CD4-positive, alpha-beta memory T cell (primary cell): ENCODE measurements around the gene GPC6. TPM values are rescaled to one million over a fixed set of nuclear protein-coding genes. Genes with fewer than 3 reads are reported as not detected.

ENCODE experiments used
- CTCF ChIA-PET: fragments of 350-600 bp; sonication (Branson Sonifier 250); formaldehyde crosslinking; loops from one replicate; lab custom pipeline; 2021; ENCODE audit warnings: inconsistent platforms; ENCODE audit not compliant: partially characterized antibody; lab: Charles Lee
- POLR2A ChIA-PET: fragments of 350-600 bp; sonication (Branson Sonifier 250); formaldehyde crosslinking; loops from one replicate; lab custom pipeline; 2021; ENCODE audit not compliant: partially characterized antibody; lab: Charles Lee
- DNase-seq, 5 donors: peaks; one replicate each; pipeline versions ENCODE4 v3.0.0 to v3.0.0-alpha.2; 2020 to 2022; ENCODE audit warnings: mixed read lengths in 1 of 5
- H3K27ac ChIP-seq: one replicate; pipeline ENCODE4 v1.7.0; 2013; ENCODE audit warnings: low read depth, low read length
- H3K27me3 ChIP-seq: 2 replicates; pipeline ENCODE4 v1.7.0; 2013; ENCODE audit warnings: mild to moderate bottlenecking, low read length, moderate library complexity; ENCODE audit not compliant: insufficient read depth
- H3K36me3 ChIP-seq: 2 replicates; pipeline ENCODE4 v1.7.0; 2013; ENCODE audit warnings: mild to moderate bottlenecking, low read length, moderate library complexity; ENCODE audit not compliant: insufficient read depth
- H3K4me1 ChIP-seq: 2 replicates; pipeline ENCODE4 v1.7.0; 2013; ENCODE audit warnings: mild to moderate bottlenecking, low read length, moderate library complexity; ENCODE audit not compliant: insufficient read depth
- H3K4me3 ChIP-seq, 2 donors: one replicate each; pipeline ENCODE4 v1.7.0; 2013; ENCODE audit warnings: low read length in 2 of 2, mild to moderate bottlenecking in 1 of 2
- H3K9me3 ChIP-seq, 2 donors: one replicate each; pipeline ENCODE4 v1.7.0; 2013; ENCODE audit warnings: low read length in 2 of 2, control low read depth in 1 of 2; ENCODE audit not compliant: control insufficient read depth in 1 of 2
- H3K27ac Mint-ChIP-seq, 7 donors: one replicate each; pipeline ENCODE4 v1.8.0; 2020 to 2021; ENCODE audit warnings: mixed read lengths in 7 of 7, mild to moderate bottlenecking in 6 of 7, inconsistent platforms in 3 of 7, moderate library complexity in 3 of 7
- H3K27me3 Mint-ChIP-seq, 2 donors: one replicate each; pipeline ENCODE4 v1.8.0; 2020 to 2021; ENCODE audit warnings: mixed read lengths in 2 of 2
- H3K36me3 Mint-ChIP-seq, 2 donors: one replicate each; pipeline ENCODE4 v1.8.0; 2020 to 2021; ENCODE audit warnings: mixed read lengths in 2 of 2, inconsistent platforms in 1 of 2, mild to moderate bottlenecking in 1 of 2
- H3K4me1 Mint-ChIP-seq, 4 donors: one replicate each; pipeline ENCODE4 v1.8.0; 2020 to 2021; ENCODE audit warnings: mixed read lengths in 4 of 4, mild to moderate bottlenecking in 1 of 4
- H3K4me3 Mint-ChIP-seq, 8 donors: one replicate each; pipeline ENCODE4 v1.8.0; 2020 to 2021; ENCODE audit warnings: mixed read lengths in 8 of 8, mild to moderate bottlenecking in 7 of 8, moderate library complexity in 6 of 8, inconsistent platforms in 3 of 8
- H3K9me3 Mint-ChIP-seq, 8 donors: one replicate each; pipeline ENCODE4 v1.8.0; 2020 to 2021; ENCODE audit warnings: mixed read lengths in 8 of 8, mild to moderate bottlenecking in 5 of 8, inconsistent platforms in 3 of 8, moderate library complexity in 1 of 8
- intact Hi-C: fragments of 100-400 bp; cut with micrococcal nuclease; formaldehyde crosslinking; loops from one replicate; pipeline ENCODE4 v1.15.1; 2023
- polyA plus RNA-seq, 2 donors: library from polyadenylated mRNA; unstranded; fragments of 300-500 nt; fragmentation: Illumina TruSeq; gene quantifications; one replicate each; pipeline ENCODE4 v1.2.3, GENCODE V29; 2021
- total RNA-seq, 2 experiments: library from RNA; stranded (reverse); gene quantifications; one replicate each; pipeline ENCODE4 v1.2.3, GENCODE V29; 2021

GPC6 gene
- total and polyA plus RNA-seq, 4 experiments from 2014 or later = not detected

DNA sequence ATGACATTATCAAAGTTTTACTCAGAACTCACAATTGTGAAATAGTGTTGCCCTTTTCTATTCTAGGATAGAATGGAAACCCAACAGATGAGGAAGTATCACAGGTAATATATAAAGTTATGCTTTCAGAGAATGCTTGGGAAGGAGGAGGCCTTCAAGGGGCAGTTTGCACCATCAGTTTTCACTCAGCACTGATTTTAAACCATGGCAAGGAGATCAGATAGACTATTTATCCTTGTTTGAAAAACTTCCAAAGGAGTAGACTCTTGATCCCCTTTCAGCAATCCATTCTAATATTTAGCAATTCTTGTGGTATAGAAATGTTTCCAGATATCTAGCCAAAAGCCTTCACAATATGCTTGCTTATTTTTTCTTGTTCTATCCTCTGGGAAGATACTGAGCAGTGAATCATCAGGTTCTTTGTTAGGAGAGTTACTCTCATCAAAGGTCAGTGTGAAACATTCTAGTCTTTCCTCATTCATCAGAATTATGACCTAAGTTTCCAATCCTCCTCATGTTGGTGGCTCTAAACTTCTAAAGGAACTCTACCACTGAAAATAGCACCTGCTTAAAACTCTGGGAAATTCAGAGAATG, 3.8 kb downstream of the GPC6 start:
- Histone ChIP-seq H3K27me3 (no peaks in the 10 kb centered on the region), H3K27ac (no peak overlapping the region), H3K4me1 (no peaks in the 10 kb centered on the region), H3K36me3 (no peaks in the 10 kb centered on the region), H3K4me3 (no peak overlapping the region), H3K9me3 (no peaks in the 10 kb centered on the region)
- POLR2A ChIA-PET = no interaction called here
- no peaks in the 10 kb centered on the region for H3K36me3 Mint-ChIP-seq
- peaks cover 0 to 14% (median under 1%) of the 10 kb centered on the region in 4 donors for H3K4me1 Mint-ChIP-seq
- intact Hi-C loops = no loop called here
- H3K9me3 Mint-ChIP-seq = peaks cover 0 to 6% (median 1%) of the 10 kb centered on the region in 8 donors
- CTCF ChIA-PET = no interaction called here
- H3K4me3 Mint-ChIP-seq = no peak overlapping the region
- DNase-seq = no peak
- H3K27me3 Mint-ChIP-seq = peaks cover 27 to 29% of the 10 kb centered on the region in 2 donors
- H3K27ac Mint-ChIP-seq = no peak overlapping the region

DNA sequence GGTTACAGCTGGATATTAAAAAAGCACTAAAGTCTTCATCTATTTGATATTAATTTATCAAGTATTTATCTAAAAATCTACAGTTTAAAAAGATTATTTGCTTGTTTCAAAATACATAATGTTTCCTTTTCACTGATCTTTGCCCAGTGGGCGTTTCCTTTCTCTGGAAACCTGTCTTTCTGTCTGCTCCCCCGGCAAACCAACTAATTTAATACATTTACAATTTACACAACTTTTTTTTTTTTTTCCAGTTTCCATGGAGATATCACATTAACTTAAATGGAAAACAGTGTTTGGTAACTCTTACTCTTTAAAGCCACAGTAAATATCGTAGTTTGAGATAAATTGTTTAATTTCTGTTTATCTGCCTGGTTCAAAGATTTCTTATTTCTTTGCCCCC, 5.3 kb downstream of the GPC6 start:
- H3K27me3 ChIP-seq = no peaks in the 10 kb centered on the region
- intact Hi-C loops = no loop called here
- ChIA-PET CTCF (no interaction called here), POLR2A (no interaction called here)
- no peak overlapping the region for H3K4me3 Mint-ChIP-seq
- no peak for DNase-seq
- no peaks in the 10 kb centered on the region for H3K9me3 ChIP-seq
- no peaks in the 10 kb centered on the region for H3K4me1 ChIP-seq
- H3K27ac Mint-ChIP-seq = no peak overlapping the region
- H3K4me3 ChIP-seq = no peak overlapping the region
- H3K27ac ChIP-seq = no peak overlapping the region
- H3K27me3 Mint-ChIP-seq = peaks cover 17 to 21% of the 10 kb centered on the region in 2 donors
- H3K36me3 ChIP-seq = no peaks in the 10 kb centered on the region
- H3K9me3 Mint-ChIP-seq = peaks cover 0 to 7% (median 1%) of the 10 kb centered on the region in 8 donors
- H3K36me3 Mint-ChIP-seq = no peaks in the 10 kb centered on the region
- peaks cover 0 to 10% (median under 1%) of the 10 kb centered on the region in 4 donors for H3K4me1 Mint-ChIP-seq

DNA sequence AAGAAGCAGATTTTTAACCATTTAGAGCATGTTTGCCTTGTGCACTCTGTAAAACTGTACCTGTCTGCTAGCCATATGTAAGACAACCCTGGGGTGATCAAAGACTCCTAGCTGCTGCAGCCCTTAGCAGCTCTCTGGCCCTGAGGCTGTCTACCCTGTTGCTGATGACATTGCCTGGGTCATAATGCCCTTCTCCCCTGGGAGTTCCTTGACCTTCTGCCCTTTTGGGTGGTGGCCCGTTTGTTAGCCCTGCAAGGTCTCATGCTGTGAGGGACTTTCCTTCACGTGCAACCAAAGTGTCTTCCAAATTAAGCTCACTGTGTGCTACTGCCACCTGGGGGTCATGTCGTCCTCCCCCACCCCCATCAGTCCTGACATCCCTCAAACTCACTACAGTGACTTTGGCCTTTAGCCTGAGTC, 7.4 kb downstream of the GPC6 start:
- peaks cover 5 to 13% of the 10 kb centered on the region in 2 donors for H3K27me3 Mint-ChIP-seq
- ChIA-PET POLR2A (no interaction called here), CTCF (no interaction called here)
- no peak overlapping the region for H3K27ac Mint-ChIP-seq
- H3K4me1 Mint-ChIP-seq = peaks cover 0 to 2% (median 0%) of the 10 kb centered on the region in 4 donors
- Histone ChIP-seq H3K27me3 (no peaks in the 10 kb centered on the region), H3K27ac (no peak overlapping the region), H3K9me3 (peaks cover 0 to 4% of the 10 kb centered on the region in 2 donors), H3K4me3 (no peak overlapping the region), H3K36me3 (no peaks in the 10 kb centered on the region), H3K4me1 (no peaks in the 10 kb centered on the region)
- no peaks in the 10 kb centered on the region for H3K36me3 Mint-ChIP-seq
- peaks cover 0 to 19% (median 9%) of the 10 kb centered on the region in 8 donors for H3K9me3 Mint-ChIP-seq
- intact Hi-C loops = no loop called here
- DNase-seq = no peak
- H3K4me3 Mint-ChIP-seq = no peak overlapping the region

DNA sequence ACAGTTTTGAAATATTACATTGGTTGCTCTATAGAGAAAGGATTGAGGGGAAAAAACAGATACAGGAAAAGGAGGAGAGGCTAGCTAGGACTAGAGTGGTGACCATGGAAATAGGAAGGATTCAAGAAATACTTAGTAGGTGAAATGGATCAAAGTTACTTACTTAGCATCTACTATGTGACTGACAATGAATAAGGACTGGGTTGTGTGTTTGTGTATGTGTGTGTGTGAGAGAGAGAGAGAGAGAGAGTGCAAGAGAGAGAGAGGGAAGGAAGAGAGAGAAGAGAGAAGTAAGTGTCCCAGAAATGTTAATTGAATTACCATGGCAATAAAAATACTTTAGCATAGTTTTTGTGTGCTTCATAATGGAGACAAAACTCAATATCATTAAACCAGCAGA, 7.9 kb downstream of the GPC6 start:
- no peaks in the 10 kb centered on the region for H3K4me1 ChIP-seq
- H3K27ac Mint-ChIP-seq = no peak overlapping the region
- intact Hi-C loops = no loop called here
- H3K36me3 ChIP-seq = no peaks in the 10 kb centered on the region
- H3K4me3 Mint-ChIP-seq = no peak overlapping the region
- H3K9me3 Mint-ChIP-seq = peaks cover under 1 to 24% (median 13%) of the 10 kb centered on the region in 8 donors
- DNase-seq = no peak
- no peaks in the 10 kb centered on the region for H3K4me1 Mint-ChIP-seq
- peaks cover 4 to 10% of the 10 kb centered on the region in 2 donors for H3K27me3 Mint-ChIP-seq
- H3K27me3 ChIP-seq = no peaks in the 10 kb centered on the region
- peaks cover 0 to 4% of the 10 kb centered on the region in 2 donors for H3K9me3 ChIP-seq
- CTCF ChIA-PET = no interaction called here
- POLR2A ChIA-PET = no interaction called here
- H3K27ac ChIP-seq = no peak overlapping the region
- no peaks in the 10 kb centered on the region for H3K36me3 Mint-ChIP-seq
- H3K4me3 ChIP-seq = no peak overlapping the region

DNA sequence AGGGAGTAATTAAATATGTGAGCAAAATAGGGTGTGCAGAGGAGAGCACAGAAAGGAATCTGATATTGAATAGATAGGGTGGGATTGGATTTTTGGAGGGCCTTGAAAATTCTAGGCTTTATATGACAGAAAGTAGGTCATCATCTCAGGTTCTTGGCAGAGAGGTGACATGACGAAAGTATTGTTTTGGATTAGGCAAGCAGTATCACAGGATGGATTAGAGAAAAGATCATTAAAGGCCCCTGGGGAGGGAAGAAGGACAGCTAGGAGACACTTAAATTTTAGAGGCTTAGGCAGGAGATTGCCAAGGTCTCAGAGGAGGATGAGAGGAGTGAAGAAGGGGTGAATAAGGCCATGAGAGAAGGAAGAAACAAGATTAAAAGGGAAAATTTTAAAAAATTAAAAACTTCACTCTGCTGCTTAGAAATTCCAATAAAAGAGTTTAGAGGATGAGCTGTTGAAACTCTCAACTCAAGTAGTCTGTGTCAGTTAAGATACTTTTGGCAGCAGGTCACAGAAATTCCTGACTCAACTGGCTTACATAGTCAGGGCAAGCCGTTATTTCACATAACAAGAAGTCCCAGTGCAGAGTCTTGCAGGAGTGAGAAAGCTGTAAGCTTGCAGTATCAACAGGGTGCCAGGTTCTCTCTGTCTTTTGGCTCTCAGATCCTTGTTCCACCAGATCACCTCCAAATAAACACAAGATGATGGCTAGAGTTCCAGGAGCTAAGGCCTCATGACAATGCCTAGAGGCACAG, 8.8 kb downstream of the GPC6 start:
- CTCF ChIA-PET = no interaction called here
- H3K36me3 Mint-ChIP-seq = no peaks in the 10 kb centered on the region

DNA sequence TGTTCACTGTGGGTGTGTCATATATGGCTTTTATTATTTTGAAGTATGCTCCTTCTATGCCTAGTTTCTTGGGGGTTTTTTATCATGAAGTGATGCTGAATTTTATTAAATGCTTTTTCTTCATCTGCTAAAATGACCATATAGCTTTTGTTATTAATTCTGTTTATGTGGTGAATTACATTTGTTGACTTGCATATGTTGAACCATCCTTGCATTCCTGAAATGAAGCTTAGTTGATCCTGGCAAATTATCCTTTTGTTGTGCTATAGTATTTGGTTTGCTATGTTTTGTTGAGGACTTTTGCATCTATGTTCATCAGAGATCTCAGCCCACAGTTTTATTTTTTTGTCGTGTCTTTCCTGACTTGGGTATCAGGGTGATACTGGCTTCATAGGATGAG, 12.1 kb downstream of the GPC6 start:
- no peak overlapping the region for H3K4me3 Mint-ChIP-seq
- ChIA-PET CTCF (no interaction called here), POLR2A (no interaction called here)
- Histone ChIP-seq H3K4me3 (no peak overlapping the region), H3K36me3 (no peaks in the 10 kb centered on the region), H3K9me3 (peaks cover 0 to 4% of the 10 kb centered on the region in 2 donors), H3K27ac (no peak overlapping the region), H3K27me3 (no peaks in the 10 kb centered on the region), H3K4me1 (no peaks in the 10 kb centered on the region)
- DNase-seq = no peak
- H3K27me3 Mint-ChIP-seq = peaks cover 0 to 2% of the 10 kb centered on the region in 2 donors
- intact Hi-C loops = no loop called here
- H3K9me3 Mint-ChIP-seq = peaks cover 8 to 40% (median 18%) of the 10 kb centered on the region in 8 donors
- no peaks in the 10 kb centered on the region for H3K4me1 Mint-ChIP-seq
- H3K27ac Mint-ChIP-seq = no peak overlapping the region
- H3K36me3 Mint-ChIP-seq = no peaks in the 10 kb centered on the region

More for the DNA sequence above, 8.8 kb downstream of the GPC6 start:
- H3K4me3 Mint-ChIP-seq = no peak overlapping the region
- no peaks in the 10 kb centered on the region for H3K36me3 ChIP-seq
- H3K4me3 ChIP-seq = no peak overlapping the region
- no peaks in the 10 kb centered on the region for H3K4me1 Mint-ChIP-seq
- POLR2A ChIA-PET = no interaction called here
- no peak for DNase-seq
- H3K27ac Mint-ChIP-seq = no peak overlapping the region
- H3K27me3 ChIP-seq = no peaks in the 10 kb centered on the region
- H3K27me3 Mint-ChIP-seq = peaks cover under 1 to 6% of the 10 kb centered on the region in 2 donors
- no peak overlapping the region for H3K27ac ChIP-seq
- peaks cover 0 to 4% of the 10 kb centered on the region in 2 donors for H3K9me3 ChIP-seq
- no peaks in the 10 kb centered on the region for H3K4me1 ChIP-seq
- peaks cover 4 to 32% (median 16%) of the 10 kb centered on the region in 8 donors for H3K9me3 Mint-ChIP-seq
- intact Hi-C loops = no loop called here

DNA sequence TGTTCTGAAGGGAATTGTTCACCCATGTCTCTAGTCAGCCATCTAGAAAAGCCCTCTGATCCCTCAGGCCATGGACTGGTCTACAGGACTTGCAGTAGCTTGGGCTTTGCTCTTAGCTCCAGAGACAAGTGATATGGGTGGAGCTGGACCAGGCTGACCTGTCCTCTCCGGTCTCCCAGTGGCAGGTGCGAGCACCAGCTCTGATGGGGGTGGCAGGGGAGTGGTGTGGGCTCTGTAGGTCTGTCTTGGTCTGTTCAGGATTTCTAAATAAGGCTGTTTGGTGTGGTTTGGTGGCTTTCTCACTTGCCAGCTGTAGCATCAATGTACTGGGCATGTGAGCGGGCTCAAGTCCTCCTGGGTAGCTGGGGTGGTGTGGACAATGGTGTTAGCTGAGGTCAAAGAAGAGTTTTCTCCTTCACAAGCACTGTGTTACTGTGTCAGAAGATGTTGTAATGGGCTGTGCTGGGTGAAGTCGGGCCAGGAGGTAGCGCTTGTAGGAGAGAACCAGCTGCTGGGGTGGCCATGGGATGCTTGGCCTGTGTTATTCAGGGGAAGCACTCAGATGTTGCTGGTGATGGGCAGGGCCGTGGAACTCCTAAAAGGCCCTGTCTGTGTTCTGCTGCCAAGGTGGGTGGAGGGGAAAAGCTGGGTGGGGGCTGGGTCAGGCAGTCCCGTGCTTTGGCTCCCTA, 16.9 kb downstream of the GPC6 start:
- H3K4me3 Mint-ChIP-seq = no peak overlapping the region
- DNase-seq = no peak
- no peak overlapping the region for H3K27ac Mint-ChIP-seq
- no peaks in the 10 kb centered on the region for H3K4me1 Mint-ChIP-seq
- H3K27me3 Mint-ChIP-seq = peaks cover 0 to 2% of the 10 kb centered on the region in 2 donors
- intact Hi-C loops = no loop called here
- CTCF ChIA-PET = no interaction called here
- Histone ChIP-seq H3K4me3 (no peak overlapping the region), H3K36me3 (no peaks in the 10 kb centered on the region), H3K9me3 (peaks cover 0 to 4% of the 10 kb centered on the region in 2 donors), H3K27ac (no peak overlapping the region), H3K4me1 (no peaks in the 10 kb centered on the region), H3K27me3 (no peaks in the 10 kb centered on the region)
- H3K9me3 Mint-ChIP-seq = peaks cover 4 to 29% (median 15%) of the 10 kb centered on the region in 8 donors
- POLR2A ChIA-PET = no interaction called here
- no peaks in the 10 kb centered on the region for H3K36me3 Mint-ChIP-seq
